Subcutaneous adipose tissue (tissue), 4 donors: ENCODE results near the gene B3GNT7. TPM values are rescaled to one million over a fixed set of nuclear protein-coding genes. Genes with fewer than 3 reads are reported as not detected.

Experiments
- total RNA-seq, 4 donors: library from RNA; depleted of rRNA; stranded (reverse); fragments of >200 nt; gene quantifications; one replicate each; pipeline ENCODE4 v1.1.0, GENCODE V29; 2016
- TF ChIP-seq, protein P1 (sequence below): fragments of 450-650 bp; IDR thresholded peaks from one replicate; pipeline ENCODE4 v1.5.1; 2016; ENCODE audit warnings: low read depth, mild to moderate bottlenecking, control low read depth, antibody characterized with exemption, moderate library complexity

B3GNT7 gene
- total RNA-seq, 4 donors from 2014 or later = 0.82 to 3.4 (median 1.8) TPM

DNA sequence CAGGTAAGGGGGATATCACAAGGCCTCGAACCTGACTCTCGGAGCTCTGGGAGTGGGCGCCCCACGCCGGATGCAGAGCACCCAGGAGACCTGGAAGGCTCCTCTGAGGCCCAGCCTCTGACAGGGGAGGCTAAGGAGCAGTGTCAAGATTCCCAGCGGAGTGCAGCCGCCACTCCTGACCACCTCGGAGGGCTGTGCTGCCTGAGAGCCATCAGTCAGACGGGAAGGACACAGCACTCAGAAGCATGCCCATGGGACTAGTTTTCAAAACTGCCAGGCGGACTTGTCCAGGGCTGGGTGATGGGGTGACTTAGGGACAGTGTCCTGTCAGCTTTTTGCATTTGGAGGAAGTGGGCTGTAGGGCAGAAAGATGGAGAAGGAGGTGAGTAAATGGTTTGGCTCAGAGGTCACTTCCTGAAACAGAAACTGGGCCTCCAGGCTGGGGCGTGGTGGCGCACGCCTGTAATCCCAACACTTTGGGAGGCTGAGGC is 34.6 kb upstream of the B3GNT7 start:
- TF ChIP-seq, protein P1, sequence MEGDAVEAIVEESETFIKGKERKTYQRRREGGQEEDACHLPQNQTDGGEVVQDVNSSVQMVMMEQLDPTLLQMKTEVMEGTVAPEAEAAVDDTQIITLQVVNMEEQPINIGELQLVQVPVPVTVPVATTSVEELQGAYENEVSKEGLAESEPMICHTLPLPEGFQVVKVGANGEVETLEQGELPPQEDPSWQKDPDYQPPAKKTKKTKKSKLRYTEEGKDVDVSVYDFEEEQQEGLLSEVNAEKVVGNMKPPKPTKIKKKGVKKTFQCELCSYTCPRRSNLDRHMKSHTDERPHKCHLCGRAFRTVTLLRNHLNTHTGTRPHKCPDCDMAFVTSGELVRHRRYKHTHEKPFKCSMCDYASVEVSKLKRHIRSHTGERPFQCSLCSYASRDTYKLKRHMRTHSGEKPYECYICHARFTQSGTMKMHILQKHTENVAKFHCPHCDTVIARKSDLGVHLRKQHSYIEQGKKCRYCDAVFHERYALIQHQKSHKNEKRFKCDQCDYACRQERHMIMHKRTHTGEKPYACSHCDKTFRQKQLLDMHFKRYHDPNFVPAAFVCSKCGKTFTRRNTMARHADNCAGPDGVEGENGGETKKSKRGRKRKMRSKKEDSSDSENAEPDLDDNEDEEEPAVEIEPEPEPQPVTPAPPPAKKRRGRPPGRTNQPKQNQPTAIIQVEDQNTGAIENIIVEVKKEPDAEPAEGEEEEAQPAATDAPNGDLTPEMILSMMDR = no peak

DNA sequence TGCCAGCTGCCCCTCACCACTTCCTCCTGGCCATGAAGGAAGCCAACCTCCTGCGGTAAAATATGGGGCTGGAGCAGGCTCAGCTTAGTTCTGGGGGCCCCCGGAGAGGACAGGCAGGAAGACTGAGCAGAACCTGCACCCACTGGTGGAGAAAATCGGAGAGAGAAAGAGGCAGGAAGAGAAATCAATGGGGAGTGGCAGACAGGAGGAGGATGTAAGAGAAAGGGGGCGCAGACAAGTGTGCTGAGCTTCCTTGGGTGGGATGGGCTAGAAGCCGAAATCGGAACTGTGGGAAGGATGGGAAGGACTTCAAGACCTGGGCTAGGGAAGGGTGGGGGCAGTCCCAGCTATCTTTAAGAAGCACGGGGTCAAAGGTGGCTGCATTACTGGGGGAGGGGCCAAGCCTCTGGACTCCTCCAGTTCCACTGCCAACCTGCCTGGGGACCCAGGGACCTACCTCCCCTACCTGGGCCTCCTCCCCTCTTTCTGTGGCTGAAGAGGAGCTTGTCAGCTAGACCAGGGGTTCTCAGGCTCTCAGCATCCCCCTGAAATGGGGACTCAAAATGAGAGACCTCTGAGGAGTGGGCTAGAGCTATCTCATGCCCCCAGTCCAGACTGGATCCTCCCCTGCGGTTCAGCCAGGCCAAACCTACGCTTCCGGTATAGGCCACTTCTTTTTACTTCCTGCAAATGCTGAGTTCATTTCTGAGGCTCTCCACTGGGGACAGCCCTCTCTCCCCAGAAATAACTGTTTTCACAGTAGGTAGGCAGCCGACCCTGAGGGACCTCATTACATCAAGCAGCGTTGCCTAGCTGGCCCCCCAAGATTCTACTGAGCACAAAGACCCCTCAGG is 33.6 kb upstream of the B3GNT7 start:
- TF ChIP-seq, protein P1 = no peak

DNA sequence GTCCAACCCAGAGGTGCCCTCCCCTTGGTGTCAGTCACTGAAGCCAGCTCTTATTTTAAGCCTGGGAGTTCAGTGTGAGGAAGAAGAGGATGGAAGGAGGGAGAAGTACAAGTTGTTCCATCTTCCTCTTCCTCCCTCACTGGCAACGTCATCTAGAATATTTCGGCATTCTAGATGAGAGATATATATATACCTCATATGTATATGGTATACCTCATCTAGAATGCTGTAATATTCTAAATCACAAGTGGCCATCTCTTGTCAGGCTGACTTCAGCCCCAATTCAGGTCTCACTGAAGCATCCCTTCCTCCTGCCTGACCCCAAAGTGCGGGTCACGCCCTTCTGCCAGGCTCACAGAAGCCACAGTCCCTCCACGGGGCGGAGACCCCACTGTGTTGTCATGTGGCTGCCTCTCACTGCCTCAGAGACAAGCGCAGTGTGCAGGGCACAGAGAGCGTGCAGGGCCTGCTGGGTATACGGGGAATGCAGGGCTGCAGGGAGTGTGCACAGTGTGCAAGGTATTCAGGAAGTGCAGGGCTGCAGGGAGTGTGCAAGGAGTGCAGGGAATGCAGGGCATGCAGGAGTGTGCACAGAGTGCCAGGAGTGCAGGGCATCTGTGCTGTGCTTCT is 32.8 kb upstream of the B3GNT7 start:
- TF ChIP-seq, protein P1 = no peak

DNA sequence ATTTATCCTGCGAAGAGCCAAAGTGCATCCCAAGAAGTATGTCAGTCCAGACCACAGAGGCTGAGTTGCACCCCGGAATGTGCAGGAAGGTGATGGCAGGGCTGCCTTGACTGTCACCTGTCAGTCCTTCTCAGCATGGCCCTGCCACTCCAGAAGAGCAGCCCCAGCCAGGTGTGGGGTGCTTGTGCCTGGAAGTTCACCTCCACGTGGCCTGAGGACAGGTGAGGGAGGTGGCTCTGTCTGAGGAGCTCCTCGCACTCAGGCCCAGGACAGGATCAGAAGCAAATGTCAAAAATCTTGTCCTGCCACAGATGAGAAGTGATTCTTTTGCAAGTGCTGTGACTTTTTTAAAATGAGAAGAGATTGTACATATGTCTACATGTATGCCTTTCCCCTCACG is 31.4 kb upstream of the B3GNT7 start:
- TF ChIP-seq, protein P1 = no peak

DNA sequence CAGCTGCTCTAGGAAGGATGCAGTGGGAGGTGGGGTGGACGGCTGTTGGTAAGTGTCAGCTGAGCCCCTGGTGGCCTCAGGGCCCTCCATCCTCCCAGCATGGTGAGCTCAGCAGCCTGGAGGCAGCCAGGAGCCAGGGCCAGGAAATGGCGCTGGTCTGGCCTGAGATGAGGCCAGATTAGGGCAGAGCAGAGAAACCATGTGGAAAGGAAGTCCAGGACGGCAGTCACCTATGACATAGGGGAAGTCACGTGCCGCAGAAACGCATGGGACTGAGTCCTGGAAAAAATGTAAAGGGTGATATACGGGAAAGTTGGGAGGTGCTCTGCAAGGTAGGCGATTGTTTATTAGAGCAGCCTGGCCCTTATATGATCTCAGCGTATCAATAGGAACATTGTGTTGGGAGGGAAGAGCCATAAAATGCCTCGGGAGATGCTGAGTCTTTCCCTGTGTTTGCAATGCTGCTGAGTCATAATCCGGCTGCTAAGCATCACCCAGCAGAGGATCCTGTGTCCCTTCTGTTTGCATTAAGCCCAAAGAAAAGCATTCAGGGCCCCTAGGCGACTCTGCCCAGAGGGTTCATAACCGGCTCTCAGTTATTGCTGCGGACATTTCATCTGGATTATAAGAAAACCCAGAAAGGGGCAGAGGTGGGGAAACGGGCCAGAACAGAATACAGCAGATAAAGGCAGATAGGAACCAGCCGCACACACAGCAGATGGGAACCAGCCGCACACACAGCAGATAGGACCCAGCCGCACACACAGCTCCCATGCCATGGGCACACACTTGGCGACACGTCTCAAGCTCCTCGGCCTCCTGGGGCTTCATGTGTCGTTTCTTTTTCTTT is 30.3 kb upstream of the B3GNT7 start:
- TF ChIP-seq, protein P1 = no peak

DNA sequence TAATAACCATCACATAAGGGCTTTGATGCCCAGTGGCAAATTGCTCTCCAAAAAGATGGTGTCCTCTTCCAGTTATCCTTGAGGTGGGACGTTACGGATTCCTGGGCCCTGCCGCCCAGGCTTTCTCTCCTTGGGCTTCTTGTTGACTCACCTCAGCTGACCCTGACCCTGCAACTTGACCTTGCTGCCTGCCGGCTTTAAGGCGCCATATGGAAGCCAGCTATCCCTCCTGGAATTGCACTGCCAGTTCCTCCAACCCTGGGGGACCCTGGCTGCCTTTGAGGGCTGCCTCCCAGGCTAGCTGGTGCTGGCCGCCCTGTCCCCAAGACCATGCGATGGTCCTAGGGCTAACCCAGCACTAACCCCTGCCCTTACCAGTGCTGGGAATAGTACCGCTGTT is 28.3 kb upstream of the B3GNT7 start:
- TF ChIP-seq, protein P1 = no peak
